Measurements from ENCODE around the gene WASHC4.

Gene WASHC4, protein sequence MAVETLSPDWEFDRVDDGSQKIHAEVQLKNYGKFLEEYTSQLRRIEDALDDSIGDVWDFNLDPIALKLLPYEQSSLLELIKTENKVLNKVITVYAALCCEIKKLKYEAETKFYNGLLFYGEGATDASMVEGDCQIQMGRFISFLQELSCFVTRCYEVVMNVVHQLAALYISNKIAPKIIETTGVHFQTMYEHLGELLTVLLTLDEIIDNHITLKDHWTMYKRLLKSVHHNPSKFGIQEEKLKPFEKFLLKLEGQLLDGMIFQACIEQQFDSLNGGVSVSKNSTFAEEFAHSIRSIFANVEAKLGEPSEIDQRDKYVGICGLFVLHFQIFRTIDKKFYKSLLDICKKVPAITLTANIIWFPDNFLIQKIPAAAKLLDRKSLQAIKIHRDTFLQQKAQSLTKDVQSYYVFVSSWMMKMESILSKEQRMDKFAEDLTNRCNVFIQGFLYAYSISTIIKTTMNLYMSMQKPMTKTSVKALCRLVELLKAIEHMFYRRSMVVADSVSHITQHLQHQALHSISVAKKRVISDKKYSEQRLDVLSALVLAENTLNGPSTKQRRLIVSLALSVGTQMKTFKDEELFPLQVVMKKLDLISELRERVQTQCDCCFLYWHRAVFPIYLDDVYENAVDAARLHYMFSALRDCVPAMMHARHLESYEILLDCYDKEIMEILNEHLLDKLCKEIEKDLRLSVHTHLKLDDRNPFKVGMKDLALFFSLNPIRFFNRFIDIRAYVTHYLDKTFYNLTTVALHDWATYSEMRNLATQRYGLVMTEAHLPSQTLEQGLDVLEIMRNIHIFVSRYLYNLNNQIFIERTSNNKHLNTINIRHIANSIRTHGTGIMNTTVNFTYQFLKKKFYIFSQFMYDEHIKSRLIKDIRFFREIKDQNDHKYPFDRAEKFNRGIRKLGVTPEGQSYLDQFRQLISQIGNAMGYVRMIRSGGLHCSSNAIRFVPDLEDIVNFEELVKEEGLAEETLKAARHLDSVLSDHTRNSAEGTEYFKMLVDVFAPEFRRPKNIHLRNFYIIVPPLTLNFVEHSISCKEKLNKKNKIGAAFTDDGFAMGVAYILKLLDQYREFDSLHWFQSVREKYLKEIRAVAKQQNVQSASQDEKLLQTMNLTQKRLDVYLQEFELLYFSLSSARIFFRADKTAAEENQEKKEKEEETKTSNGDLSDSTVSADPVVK

DNA sequence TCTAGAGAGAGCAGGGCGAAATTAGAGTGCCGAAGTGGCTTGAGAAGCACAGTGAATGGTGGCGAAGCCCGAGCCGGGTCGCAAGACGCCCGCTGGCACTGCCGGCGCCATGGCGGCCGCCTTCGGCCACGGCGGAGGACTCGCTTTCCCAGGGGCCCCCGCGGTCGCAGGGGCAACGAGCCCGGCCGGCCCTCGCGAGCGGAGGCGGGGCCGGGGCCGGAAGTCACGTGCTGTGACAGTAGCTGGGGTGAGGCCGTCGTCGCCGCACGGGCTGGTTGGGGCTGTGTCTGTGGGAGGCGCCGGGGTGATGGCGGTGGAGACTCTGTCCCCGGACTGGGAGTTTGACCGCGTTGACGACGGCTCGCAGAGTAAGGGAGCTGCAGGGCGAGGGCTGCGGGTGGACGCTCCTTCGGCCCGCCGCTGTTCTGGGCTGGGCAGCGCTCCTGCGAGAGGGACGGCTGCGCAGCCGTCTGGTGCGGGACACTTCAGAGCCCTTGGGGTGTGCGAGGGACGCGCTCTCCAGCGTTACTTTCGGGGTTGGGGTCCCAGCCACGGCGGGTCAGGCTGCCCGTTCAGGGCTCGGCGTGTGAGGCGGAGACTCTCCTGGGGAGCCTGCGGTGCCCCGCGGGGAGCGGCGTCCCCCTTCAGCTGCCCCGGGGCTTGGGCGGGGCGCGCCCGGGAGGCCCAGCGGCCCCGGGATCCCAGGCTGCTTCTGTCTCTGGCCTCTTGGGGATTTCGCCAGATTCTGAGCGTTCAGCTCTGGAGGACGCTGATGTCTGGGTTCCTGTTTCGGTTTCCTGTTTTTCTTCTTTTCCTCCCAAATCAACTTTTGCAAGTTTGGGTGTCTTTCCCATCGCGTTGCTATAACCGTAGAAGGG is at the start of gene WASHC4:
TSS of gene WASHC4 (plus strand) at position 238 of the 878 bp plus-strand sequence. CDS start at position 308, 70 bp downstream.
- peaks cover 2% of the 10 kb centered on the region for H3K27me3 Mint-ChIP-seq
- peak within 1 kb of the TSS; percentile 93 for H3K4me3 Mint-ChIP-seq
- H3K36me3 Mint-ChIP-seq (ENCODE audit: low read depth): peaks cover 38% of the 10 kb centered on the region
- peaks cover 17% of the 10 kb centered on the region for H3K4me1 Mint-ChIP-seq (ENCODE audit: low read depth)
- no peaks in the 10 kb centered on the region for H3K9me3 Mint-ChIP-seq
- intact Hi-C loops (cut with micrococcal nuclease): loop anchor here (1.0 to 5.0 kb wide), 2 partner anchors 23 to 970 kb away; partner anchors contain the start of genes ALDH1L2 and NFYB
- peak within 1 kb of the TSS; percentile 98 for H3K27ac Mint-ChIP-seq

DNA sequence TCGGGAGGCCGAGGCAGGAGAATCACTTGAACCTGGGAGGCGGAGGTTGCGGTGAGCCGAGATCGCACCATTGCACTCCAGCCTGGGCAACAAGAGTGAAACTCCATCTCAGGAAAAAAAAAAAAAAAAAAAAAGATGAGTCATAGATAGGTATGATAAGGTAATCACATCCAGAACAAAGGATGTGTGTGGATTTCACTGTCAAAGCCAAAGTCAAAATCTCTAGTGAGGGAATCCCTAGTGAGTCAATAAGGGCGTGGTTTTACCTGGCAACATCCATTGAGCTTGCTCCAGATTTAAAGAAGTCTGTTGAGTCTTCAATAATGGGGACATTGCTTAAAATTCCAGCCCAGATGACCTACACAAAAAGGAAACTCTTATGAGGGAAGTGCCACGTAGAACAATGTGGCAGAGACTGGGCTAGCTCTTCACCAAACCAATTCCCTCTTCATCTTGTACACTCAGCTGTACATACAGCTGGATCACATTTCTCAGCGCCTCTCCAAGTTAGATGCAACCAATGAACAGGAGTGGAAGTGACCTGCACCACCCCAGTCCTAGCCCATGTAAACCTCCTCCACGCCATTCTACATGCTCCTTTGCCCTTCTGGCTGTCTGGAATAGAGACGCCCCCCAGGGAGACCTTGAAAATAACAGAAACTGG is 46.7 kb upstream of the WASHC4 start:
- intact Hi-C loops (cut with micrococcal nuclease): no loop called here
- Mint-ChIP-seq H3K9me3 (peaks cover 15% of the 10 kb centered on the region), H3K36me3 (ENCODE audit: low read depth) (peaks cover 9% of the 10 kb centered on the region), H3K27me3 (no peaks in the 10 kb centered on the region), H3K4me3 (no peak overlapping the region), H3K4me1 (ENCODE audit: low read depth) (peaks cover 6% of the 10 kb centered on the region), H3K27ac (no peak overlapping the region)

DNA sequence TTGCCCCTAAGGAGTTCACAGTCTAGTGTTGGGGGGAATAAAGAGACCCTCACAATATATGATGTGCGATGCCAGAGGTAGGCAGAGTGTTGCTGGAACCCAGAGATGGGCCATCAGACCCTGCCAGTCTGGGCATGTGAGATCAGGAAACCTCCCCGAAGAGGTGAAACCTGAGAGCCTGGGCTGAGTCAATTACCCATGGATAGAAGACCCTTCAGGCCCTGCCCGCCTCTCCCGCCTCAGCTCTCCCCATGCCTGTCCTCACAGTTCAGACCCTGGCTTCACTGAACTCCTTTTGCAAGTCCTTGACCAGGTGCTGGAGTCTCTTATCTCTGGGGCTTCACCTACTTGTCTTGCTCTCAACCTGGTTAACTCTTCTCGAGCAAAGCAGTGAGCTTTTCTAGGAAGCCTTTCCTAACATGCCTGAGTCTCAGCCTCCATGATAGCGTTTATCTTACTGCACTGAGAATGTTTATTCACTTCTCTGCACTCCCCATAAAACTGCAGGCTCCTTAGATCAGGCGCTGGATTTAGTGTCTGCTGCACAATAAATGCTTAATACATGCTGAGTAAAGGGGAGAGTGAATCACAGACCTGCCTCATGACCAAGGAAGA is 42.9 kb upstream of the WASHC4 start:
- no peaks in the 10 kb centered on the region for H3K27me3 Mint-ChIP-seq

DNA sequence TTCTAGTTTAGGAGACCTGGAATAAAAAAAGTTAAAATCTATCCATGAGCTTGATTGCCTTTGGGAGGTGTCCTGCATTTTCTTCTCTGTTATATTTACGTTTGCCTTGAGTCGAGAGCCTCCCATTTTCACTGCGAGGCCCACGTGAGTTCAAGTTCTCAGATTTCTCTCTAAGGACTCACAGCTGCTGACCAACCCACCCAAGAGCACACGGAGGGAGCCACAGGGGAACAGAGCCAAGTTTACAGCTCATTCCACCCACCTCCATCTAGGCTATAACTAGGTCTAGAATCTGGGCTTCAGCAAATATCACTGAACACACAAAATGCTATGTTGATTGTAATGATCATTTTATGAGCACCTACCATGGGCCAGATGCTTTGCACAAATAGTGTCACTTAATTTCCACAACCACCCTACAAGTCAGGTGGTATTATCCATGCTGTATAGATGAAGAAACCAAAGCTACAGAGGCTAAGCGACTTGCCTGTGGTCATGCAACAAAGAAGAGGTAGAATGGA is 40.0 kb upstream of the WASHC4 start:
- no peak overlapping the region for H3K4me3 Mint-ChIP-seq
- no peaks in the 10 kb centered on the region for H3K27me3 Mint-ChIP-seq
- no peaks in the 10 kb centered on the region for H3K9me3 Mint-ChIP-seq
- intact Hi-C loops (cut with micrococcal nuclease): no loop called here
- no peaks in the 10 kb centered on the region for H3K4me1 Mint-ChIP-seq (ENCODE audit: low read depth)
- peaks cover 5% of the 10 kb centered on the region for H3K36me3 Mint-ChIP-seq (ENCODE audit: low read depth)
- no peak overlapping the region for H3K27ac Mint-ChIP-seq

More for the DNA sequence above, 42.9 kb upstream of the WASHC4 start:
- H3K36me3 Mint-ChIP-seq (ENCODE audit: low read depth): no peaks in the 10 kb centered on the region
- no peaks in the 10 kb centered on the region for H3K9me3 Mint-ChIP-seq
- intact Hi-C loops (cut with micrococcal nuclease): no loop called here
- no peak overlapping the region for H3K27ac Mint-ChIP-seq
- H3K4me3 Mint-ChIP-seq: no peak overlapping the region
- peaks cover 6% of the 10 kb centered on the region for H3K4me1 Mint-ChIP-seq (ENCODE audit: low read depth)

DNA sequence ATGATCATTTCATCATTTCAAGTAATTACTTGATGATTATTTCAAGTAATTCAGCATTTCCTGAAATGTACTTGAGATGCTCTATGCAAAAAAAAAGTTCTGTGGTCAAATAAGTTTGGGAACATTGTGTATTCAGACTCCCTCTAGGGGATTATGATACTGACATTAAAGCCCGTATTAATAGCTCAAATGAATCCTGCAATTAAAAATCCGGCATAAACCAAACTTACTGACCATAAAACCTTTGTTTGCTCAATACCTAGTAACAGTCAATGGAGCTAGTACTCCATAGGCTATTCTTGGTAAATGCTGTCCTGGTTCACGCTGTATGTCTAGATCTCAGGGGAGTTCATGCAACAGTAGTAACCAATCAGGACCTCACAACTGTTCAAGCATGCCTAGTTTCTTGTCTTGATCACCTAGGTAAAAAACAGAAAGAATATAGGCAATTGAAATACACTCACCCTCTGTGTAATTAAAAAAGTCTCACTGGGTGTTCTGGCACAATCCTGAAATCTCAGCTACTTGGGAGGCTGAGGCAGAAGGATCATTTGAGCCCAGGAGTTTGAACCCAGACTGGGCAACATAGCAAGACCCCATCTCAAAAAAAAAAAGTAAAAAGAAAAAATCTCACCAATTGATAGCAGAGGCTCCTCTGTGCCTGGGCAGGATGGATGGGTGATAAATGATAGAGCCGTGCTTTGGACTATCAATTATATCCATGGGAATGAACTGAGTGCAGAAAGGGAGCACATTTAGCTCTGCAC is 37.4 kb upstream of the WASHC4 start:
- Mint-ChIP-seq H3K4me1 (ENCODE audit: low read depth) (no peaks in the 10 kb centered on the region), H3K9me3 (no peaks in the 10 kb centered on the region), H3K27me3 (no peaks in the 10 kb centered on the region), H3K36me3 (ENCODE audit: low read depth) (peaks cover 5% of the 10 kb centered on the region), H3K27ac (no peak overlapping the region), H3K4me3 (no peak overlapping the region)
- intact Hi-C loops (cut with micrococcal nuclease): no loop called here

DNA sequence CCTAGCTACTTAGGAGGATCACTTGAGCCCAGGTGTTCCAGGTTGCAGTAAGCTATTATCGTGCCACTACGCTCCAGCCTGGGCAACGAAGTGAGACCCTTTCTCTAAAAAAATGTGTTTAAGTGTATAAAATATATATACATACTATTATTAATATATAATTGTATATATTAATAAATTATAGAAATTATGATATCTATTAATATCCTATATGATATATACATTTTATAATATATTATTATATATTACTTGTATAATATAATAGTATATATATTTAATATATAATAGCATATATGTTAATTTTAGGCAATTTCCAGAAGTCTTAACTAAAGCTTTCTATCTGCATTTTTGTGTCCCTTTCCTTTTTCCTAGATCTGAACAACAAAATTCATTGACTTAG is 35.5 kb upstream of the WASHC4 start:
- Mint-ChIP-seq H3K4me3 (no peak overlapping the region), H3K9me3 (no peaks in the 10 kb centered on the region), H3K4me1 (ENCODE audit: low read depth) (no peaks in the 10 kb centered on the region), H3K36me3 (ENCODE audit: low read depth) (peaks cover 5% of the 10 kb centered on the region), H3K27me3 (no peaks in the 10 kb centered on the region), H3K27ac (no peak overlapping the region)
- intact Hi-C loops (cut with micrococcal nuclease): no loop called here

DNA sequence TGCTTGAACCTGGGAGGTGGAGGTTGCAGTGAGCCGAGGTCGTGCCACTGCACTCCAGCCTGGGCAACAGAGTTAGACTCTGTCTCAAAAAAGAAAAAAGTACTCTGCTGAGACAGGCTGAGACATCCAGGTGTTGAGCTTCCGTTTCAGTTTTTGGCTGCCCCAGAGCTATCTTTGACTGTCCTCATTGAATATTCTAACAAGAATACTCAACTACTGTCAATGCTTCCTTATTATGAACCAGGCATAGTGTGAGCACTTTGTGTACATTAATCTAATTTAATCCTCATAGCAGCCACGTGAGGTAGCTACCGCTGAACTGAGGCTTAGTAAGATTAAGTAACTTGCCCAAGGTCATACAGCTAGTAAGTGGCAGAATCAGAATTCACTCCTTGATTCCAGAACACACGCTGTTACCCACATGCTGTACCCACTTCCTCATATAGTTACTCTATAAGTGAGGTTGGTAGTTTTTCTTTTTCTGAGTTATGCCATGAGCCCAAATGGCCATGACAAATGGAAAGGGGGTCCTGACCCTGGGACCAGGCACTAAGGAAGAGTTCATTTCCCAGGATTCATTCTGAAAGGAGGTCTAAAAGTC is 34.5 kb upstream of the WASHC4 start:
- Mint-ChIP-seq H3K27me3 (no peaks in the 10 kb centered on the region), H3K9me3 (no peaks in the 10 kb centered on the region), H3K27ac (no peak overlapping the region), H3K4me1 (ENCODE audit: low read depth) (no peaks in the 10 kb centered on the region), H3K36me3 (ENCODE audit: low read depth) (peaks cover 5% of the 10 kb centered on the region), H3K4me3 (no peak overlapping the region)
- intact Hi-C loops (cut with micrococcal nuclease): no loop called here

DNA sequence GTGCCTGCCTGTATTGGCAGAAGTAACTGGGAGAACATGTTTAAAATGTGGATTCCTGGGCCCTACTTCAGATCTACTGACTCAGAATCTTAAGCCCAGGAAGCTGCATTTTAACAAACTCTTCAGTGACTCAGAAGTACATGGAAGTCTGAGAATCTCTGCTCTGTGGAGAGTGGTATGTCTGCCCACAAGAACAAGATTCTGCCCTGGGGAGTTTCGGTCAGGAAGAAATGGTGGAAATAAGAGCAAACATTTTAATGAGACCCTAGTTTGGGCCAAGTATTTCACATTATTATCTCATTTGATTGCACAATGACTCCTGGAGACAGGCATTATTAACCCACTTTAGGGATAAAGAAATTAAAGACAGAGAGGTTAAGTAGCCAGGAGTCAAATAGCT is 31.4 kb upstream of the WASHC4 start:
- Mint-ChIP-seq H3K27ac (no peak overlapping the region), H3K36me3 (ENCODE audit: low read depth) (no peaks in the 10 kb centered on the region), H3K27me3 (no peaks in the 10 kb centered on the region), H3K9me3 (no peaks in the 10 kb centered on the region), H3K4me1 (ENCODE audit: low read depth) (no peaks in the 10 kb centered on the region), H3K4me3 (no peak overlapping the region)
- intact Hi-C loops (cut with micrococcal nuclease): no loop called here

DNA sequence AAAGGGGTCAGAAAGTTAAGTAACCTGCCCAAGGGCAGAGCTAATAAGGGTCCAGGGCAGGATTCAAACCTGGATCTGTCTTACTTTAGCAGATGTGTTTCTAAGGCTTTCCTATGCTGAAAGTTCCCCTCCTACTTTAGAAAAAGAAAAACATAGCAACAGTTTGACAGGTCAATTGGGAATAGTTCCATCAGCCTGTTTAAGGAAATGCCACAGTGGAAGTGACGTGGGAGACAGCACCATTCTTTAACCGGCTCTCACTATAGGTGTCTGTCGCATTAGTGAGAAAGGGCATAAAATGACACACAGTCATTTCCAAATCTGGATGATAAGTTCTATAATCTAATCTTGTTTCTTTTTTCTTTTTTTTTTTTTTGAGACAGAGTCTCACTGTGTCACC is 30.6 kb upstream of the WASHC4 start:
- no peak overlapping the region for H3K4me3 Mint-ChIP-seq
- H3K27ac Mint-ChIP-seq: no peak overlapping the region
- no peaks in the 10 kb centered on the region for H3K9me3 Mint-ChIP-seq
- no peaks in the 10 kb centered on the region for H3K4me1 Mint-ChIP-seq (ENCODE audit: low read depth)
- intact Hi-C loops (cut with micrococcal nuclease): no loop called here
- H3K36me3 Mint-ChIP-seq (ENCODE audit: low read depth): no peaks in the 10 kb centered on the region
- H3K27me3 Mint-ChIP-seq: no peaks in the 10 kb centered on the region

DNA sequence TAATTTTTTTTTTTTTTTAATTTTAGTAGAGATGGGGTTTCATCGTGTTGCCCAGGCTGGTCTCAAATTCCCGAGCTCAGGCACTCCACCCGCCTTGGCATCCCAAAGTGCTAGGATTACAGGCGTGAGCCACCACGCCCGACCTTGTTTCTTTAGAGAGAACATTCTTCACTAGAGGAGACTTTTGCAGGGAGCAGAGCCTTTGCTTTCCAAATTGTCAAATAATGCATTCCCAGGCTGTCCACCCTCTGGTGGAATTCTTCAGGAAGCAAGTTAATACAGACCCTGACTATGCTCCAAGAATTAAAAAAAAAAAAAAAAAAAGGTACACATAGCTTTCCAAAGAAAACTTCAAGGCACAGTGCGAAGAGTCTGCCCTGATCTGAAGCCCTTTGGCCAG is 30.1 kb upstream of the WASHC4 start:
- Mint-ChIP-seq H3K27me3 (peaks cover 1% of the 10 kb centered on the region), H3K9me3 (no peaks in the 10 kb centered on the region), H3K4me3 (no peak overlapping the region), H3K27ac (no peak overlapping the region), H3K36me3 (ENCODE audit: low read depth) (no peaks in the 10 kb centered on the region), H3K4me1 (ENCODE audit: low read depth) (no peaks in the 10 kb centered on the region)
- intact Hi-C loops (cut with micrococcal nuclease): no loop called here

DNA sequence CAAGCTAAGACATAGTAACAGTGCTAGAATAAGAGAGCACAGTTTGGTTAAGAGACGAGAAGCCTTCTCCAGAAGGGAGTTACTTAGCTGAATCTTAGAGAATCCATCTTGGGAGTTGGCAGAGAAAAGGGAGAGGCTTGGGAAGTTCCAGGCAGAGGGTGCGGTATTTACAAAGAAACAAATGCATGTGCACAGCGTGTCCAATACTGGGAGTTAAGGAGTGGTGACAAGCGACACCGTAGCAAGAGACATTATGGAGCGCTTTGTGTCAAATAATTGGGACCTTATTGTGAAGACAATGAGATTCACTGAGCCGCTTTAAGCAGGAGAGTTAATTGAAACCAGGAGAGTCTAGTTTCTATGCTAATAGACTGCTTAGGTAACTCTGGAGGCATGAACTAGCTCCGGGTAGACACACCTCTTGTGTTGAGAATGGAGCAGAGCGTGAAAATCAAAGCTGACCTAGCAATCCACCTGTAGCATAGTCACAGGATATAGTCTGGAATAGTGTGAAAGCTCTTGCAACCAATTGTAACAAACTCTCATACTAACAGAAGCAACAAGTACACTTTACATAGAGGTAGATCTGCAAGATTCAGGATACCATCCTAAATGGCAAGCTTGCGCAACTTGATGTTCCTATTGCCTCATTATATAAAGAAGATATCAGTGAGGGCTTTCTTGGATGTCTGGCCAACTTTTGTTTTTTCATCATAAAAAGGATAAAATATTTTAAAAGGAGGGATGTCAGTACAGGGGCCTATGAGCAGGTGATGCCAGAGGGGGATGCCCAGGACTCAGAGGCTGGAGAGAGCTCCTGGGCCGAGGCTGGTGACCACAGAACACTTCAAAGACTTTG is 28.6 kb upstream of the WASHC4 start:
- Mint-ChIP-seq H3K4me3 (no peak overlapping the region), H3K4me1 (ENCODE audit: low read depth) (peaks cover 13% of the 10 kb centered on the region), H3K27ac (no peak overlapping the region), H3K27me3 (peaks cover 5% of the 10 kb centered on the region), H3K36me3 (ENCODE audit: low read depth) (no peaks in the 10 kb centered on the region), H3K9me3 (no peaks in the 10 kb centered on the region)
- intact Hi-C loops (cut with micrococcal nuclease): no loop called here

All from dendritic cell treated with granulocyte-macrophage colony-stimulating factor and Interleukin-4, amounts not matched to agents 40 ng/mL and 50 ng/mL, for 4 days (primary cell).